Vagina (tissue), 2 donors: ENCODE data around the gene TMEM243.
"Not testable (repeated sequence)": the region's sequence is repeated elsewhere in the genome, so short reads cannot be mapped to it uniquely, and the experiment has no call there.

Source experiments
- CTCF ChIP-seq, 3 experiments: fragments of 450-650 bp in 2 of 3; fragments of 200-600 bp in 1 of 3; sonication (generic) in 1 of 3; IDR thresholded peaks; one replicate each; pipeline ENCODE4 v1.5.1; 2017 to 2019; ENCODE audit warnings: antibody characterized with exemption in 3 of 3, mild to moderate bottlenecking in 2 of 3, moderate library complexity in 2 of 3
- POLR2A ChIP-seq, 2 donors: fragments of 450-650 bp; IDR thresholded peaks; one replicate each; pipeline ENCODE4 v1.6.1; 2017; ENCODE audit warnings: antibody characterized with exemption in 2 of 2, mild to moderate bottlenecking in 2 of 2, moderate library complexity in 2 of 2
- POLR2AphosphoS5 ChIP-seq, 2 donors: sonication (generic); formaldehyde crosslinking; IDR thresholded peaks; one replicate each; pipeline ENCODE4 v1.9.0; 2017; ENCODE audit warnings: antibody characterized with exemption in 2 of 2, mild to moderate bottlenecking in 2 of 2, low read depth in 1 of 2; ENCODE audit not compliant: insufficient read depth in 1 of 2

GRCh38 chr7:87205701-87206100 lies 13.8 kb downstream of the TMEM243 start:
- not testable (repeated sequence) for TF ChIP-seq POLR2A (IDR thresholded peaks at IDR 0.05); CTCF (IDR thresholded peaks at IDR 0.05); POLR2AphosphoS5 (IDR thresholded peaks at IDR 0.05; ENCODE audit: insufficient read depth in 1 of 2, low read depth in 1 of 2)
